Tibial nerve (tissue), 3 donors: ENCODE measurements around the gene SUGP2.
"Not testable (repeated sequence)": the region's sequence is repeated elsewhere in the genome, so short reads cannot be mapped to it uniquely, and the experiment has no call there.

Source experiments
- EP300 ChIP-seq, 2 donors: sonication (generic); formaldehyde crosslinking; IDR thresholded peaks; one replicate each; pipeline ENCODE4 v1.6.1; 2017; ENCODE audit warnings: antibody characterized with exemption in 2 of 2, mild to moderate bottlenecking in 1 of 2
- POLR2A ChIP-seq, 2 donors: fragments of 450-650 bp; IDR thresholded peaks; one replicate each; pipeline ENCODE4 v1.6.1; 2017; ENCODE audit warnings: antibody characterized with exemption in 2 of 2, mild to moderate bottlenecking in 2 of 2, moderate library complexity in 2 of 2

- not testable (repeated sequence) for TF ChIP-seq EP300, POLR2A (IDR thresholded peaks at IDR 0.05)
Measured at GRCh38 chr19:18952364-18953003, 80.8 kb downstream of the SUGP2 start.
